ENCODE data around the gene RNF2. TPM values are rescaled to one million over a fixed set of nuclear protein-coding genes. Genes with fewer than 3 reads are reported as not detected.

The RNF2 gene
- total and polyA plus RNA-seq, 10 of the 15 experiments (the other 5 are each of a cell fraction or from before 2014, with no cell fraction given): 4.8 to 36.3 (median 15.1) TPM

- ChIA-PET RAD21 (ENCODE audit: unreplicated experiment) (no interaction called here), CTCF (interaction anchor here (0.7 to 1.5 kb wide), 2 partner anchors 16 to 170 kb away, joined by 4 read pairs; no protein-coding TSS in a partner anchor), SMC1A (ENCODE audit: uncharacterized antibody, unreplicated experiment) (interaction anchor here (0.7 to 0.8 kb wide), 2 partner anchors 15 to 30 kb away, joined by 3 to 4 read pairs; no protein-coding TSS in a partner anchor), POLR2A (no interaction called here)
- no peaks in the 10 kb centered on the region for H4K20me1 ChIP-seq (ENCODE audit: control insufficient read depth, insufficient read depth)
- no peak for ATAC-seq
- H3K27me3 ChIP-seq (replicated peaks in 1 of 2; ENCODE audit: control insufficient read depth in 2 of 2, insufficient read depth in 2 of 2, low read length in 1 of 2): no peaks in the 10 kb centered on the region
- no peak for DNase-seq (ENCODE audit: low read depth, low spot score)
- no peak for TF ChIP-seq ZNF207 (IDR thresholded peaks at IDR 0.05; ENCODE audit: borderline replicate concordance)
- no peak for TF ChIP-seq STAT3 (IDR thresholded peaks at IDR 0.05; ENCODE audit: low read depth, low read length)
- no peak for TF ChIP-seq PKNOX1 (IDR thresholded peaks at IDR 0.05)
- TF ChIP-seq SMAD5 (IDR thresholded peaks at IDR 0.05; ENCODE audit: low read depth): no peak
- TF ChIP-seq POLR2AphosphoS5 (IDR thresholded peaks at IDR 0.05; ENCODE audit: low read length): no peak
- no peak for TF ChIP-seq NKRF (conservative IDR thresholded peaks at IDR 0.05)
- no peak for TF ChIP-seq KDM1A (IDR thresholded peaks at IDR 0.05; ENCODE audit: borderline replicate concordance)
- TF ChIP-seq ZZZ3 (IDR thresholded peaks at IDR 0.05; ENCODE audit: control insufficient read depth, insufficient read length, low read depth): no peak
- no peak for TF ChIP-seq E4F1 (IDR thresholded peaks at IDR 0.05; ENCODE audit: borderline replicate concordance, partially characterized antibody)
- no peak for TF ChIP-seq CBFB (IDR thresholded peaks at IDR 0.05; ENCODE audit: low read depth)
- TF ChIP-seq MXI1 (IDR thresholded peaks at IDR 0.05; ENCODE audit: low read depth, low read length): no peak
- no TSS peak for BruUV-seq (replicated peaks)
- WGBS (ENCODE audit: insufficient coverage, insufficient replicate concordance, low lambda C conversion rate, missing lambda C conversion rate): 98% methylated on average over 4 of the region's 4 CpGs
- no peak overlapping the region for H2AFZ ChIP-seq (ENCODE audit: control insufficient read depth, low read depth, low read length)
- no peaks in the 10 kb centered on the region; the same call in 1 of the 3 replicates for H3K9me3 ChIP-seq (replicated peaks; ENCODE audit: control insufficient read depth, insufficient read depth, low read length)
- no peak overlapping the region for H3K4me2 ChIP-seq (ENCODE audit: control insufficient read depth, insufficient read depth)
- peaks cover 2% of the 10 kb centered on the region for H3K79me2 ChIP-seq (ENCODE audit: control insufficient read depth, insufficient read depth, low read length)
- H3K4me3 ChIP-seq: no peak overlapping the region
- H3K27ac ChIP-seq (ENCODE audit: control insufficient read depth, insufficient read depth): no peak overlapping the region
- FAIRE-seq: no peak
- no peaks in the 10 kb centered on the region for H3K36me3 ChIP-seq (ENCODE audit: control insufficient read depth in 2 of 2, insufficient read depth in 2 of 2, low read length in 1 of 2)
- H3K9ac ChIP-seq (ENCODE audit: control insufficient read depth, insufficient read depth, low read length): no peak overlapping the region
- in situ Hi-C loops (cut with MboI) (no loop called here), intact Hi-C loops (cut with micrococcal nuclease; ENCODE audit: unreplicated experiment) (no loop called here)
- H3K4me1 ChIP-seq (ENCODE audit: control insufficient read depth, insufficient read depth, low read length): no peaks in the 10 kb centered on the region
Measured at GRCh38 chr1:185077374-185077773, 32.0 kb downstream of the RNF2 start.

Measured in GM12878 (cell line).